Measurements from ENCODE around the gene GBA3.

GRCh38 chr4:22712105-22712504, 19.4 kb downstream of the GBA3 start:
- TF ChIP-seq CTCF (IDR thresholded peaks at IDR 0.05) (no peak), POLR2A (IDR thresholded peaks at IDR 0.05) (no peak)

All from uterus (tissue), 2 donors.